Keratinocyte (primary cell): ENCODE data around the gene AIFM3. TPM values are rescaled to one million over a fixed set of nuclear protein-coding genes. Genes with fewer than 3 reads are reported as not detected.

Experiments used
- DNase-seq: peaks from one replicate; pipeline ENCODE4 v3.0.0-alpha.2; 2011; ENCODE audit warnings: low read depth, missing footprints, low spot score
- FAIRE-seq: peaks from 2 replicates; lab custom pipeline; 2011; peaks lifted over from hg19 to GRCh38; lab: Jason Lieb, UNC
- H2AFZ ChIP-seq: 2 replicates; pipeline ENCODE4 v1.6.0; 2012; ENCODE audit warnings: low read length, control low read depth, inconsistent platforms; ENCODE audit not compliant: control insufficient read depth
- H3K27ac ChIP-seq: 2 replicates; pipeline ENCODE4 v1.5.1; 2011; ENCODE audit warnings: low read length; ENCODE audit not compliant: control insufficient read depth, insufficient read depth
- H3K27me3 ChIP-seq: 3 replicates; pipeline ENCODE4 v1.6.0; 2011; ENCODE audit warnings: low read length; ENCODE audit not compliant: control insufficient read depth, insufficient read depth; ENCODE audit errors: extremely low read depth
- H3K36me3 ChIP-seq, 2 experiments: 2 replicates in 1 of 2; 3 replicates in 1 of 2; pipeline ENCODE4 v1.5.1; 2011; ENCODE audit warnings: low read length in 2 of 2, mild to moderate bottlenecking in 1 of 2; ENCODE audit not compliant: control insufficient read depth in 2 of 2, insufficient read depth in 2 of 2; ENCODE audit errors: extremely low read depth in 1 of 2
- H3K4me1 ChIP-seq: 3 replicates; pipeline ENCODE4 v1.5.1; 2011; ENCODE audit warnings: low read length; ENCODE audit not compliant: control insufficient read depth, insufficient read depth; ENCODE audit errors: extremely low read depth
- H3K4me2 ChIP-seq: 3 replicates; pipeline ENCODE4 v1.6.0; 2011; ENCODE audit warnings: low read depth, low read length; ENCODE audit not compliant: control insufficient read depth, insufficient read depth; ENCODE audit errors: extremely low read depth
- H3K4me3 ChIP-seq, 3 experiments: fragments of 200-600 bp in 1 of 3; sonication (generic) in 1 of 3; 2 replicates in 2 of 3; 3 replicates in 1 of 3; pipeline ENCODE4 v1.5.1; 2011 to 2016; ENCODE audit warnings: low read length in 3 of 3, mild to moderate bottlenecking in 3 of 3, control low read depth in 2 of 3, inconsistent platforms in 1 of 3, low read depth in 1 of 3, mixed read lengths in 1 of 3, mixed run types in 1 of 3, moderate library complexity in 1 of 3; ENCODE audit not compliant: control insufficient read depth in 2 of 3, insufficient read depth in 2 of 3; ENCODE audit errors: extremely low read depth in 1 of 3
- H3K79me2 ChIP-seq: 2 replicates; pipeline ENCODE4 v1.6.0; 2012; ENCODE audit warnings: low read length; ENCODE audit not compliant: control insufficient read depth, insufficient read depth
- H3K9ac ChIP-seq: 3 replicates; pipeline ENCODE4 v1.6.0; 2011; ENCODE audit warnings: low read length; ENCODE audit not compliant: control insufficient read depth, insufficient read depth; ENCODE audit errors: extremely low read depth
- H3K9me1 ChIP-seq: 3 replicates; pipeline ENCODE4 v1.6.0; 2011; ENCODE audit warnings: low read length; ENCODE audit not compliant: control insufficient read depth, insufficient read depth; ENCODE audit errors: extremely low read depth
- H3K9me3 ChIP-seq: 2 replicates; pipeline ENCODE4 v1.5.1; 2012; ENCODE audit warnings: low read depth, low read length; ENCODE audit not compliant: control insufficient read depth
- H4K20me1 ChIP-seq: 3 replicates; pipeline ENCODE4 v1.6.0; 2011; ENCODE audit warnings: low read length; ENCODE audit not compliant: control insufficient read depth, insufficient read depth; ENCODE audit errors: extremely low read depth
- CTCF ChIP-seq, 3 experiments: IDR thresholded peaks in 1 of 3; conservative IDR thresholded peaks in 1 of 3; optimal IDR thresholded peaks in 1 of 3; 2 replicates in 2 of 3; 3 replicates in 1 of 3; pipeline versions ENCODE3 to v1.5.1; 2011; ENCODE audit warnings: low read length in 3 of 3, mild to moderate bottlenecking in 3 of 3, moderate library complexity in 2 of 3, control low read depth in 1 of 3, inconsistent platforms in 1 of 3; ENCODE audit not compliant: insufficient read depth in 2 of 3; ENCODE audit errors: extremely low read depth in 1 of 3
- EZH2 ChIP-seq: IDR thresholded peaks from one replicate; pipeline ENCODE4 v1.6.1; 2012; ENCODE audit warnings: inconsistent platforms, mild to moderate bottlenecking, low read length, moderate library complexity
- dilution Hi-C: fragments of 300-500 bp; cut with MboI; formaldehyde crosslinking; loops from one replicate; pipeline ENCODE4 v1.7.0; 2020; ENCODE audit warnings: low sequenced_read_pairs; ENCODE audit not compliant: extremely low pct_ligation_motif_present
- polyA plus RNA-seq, 5 experiments: library from polyadenylated mRNA; depleted of rRNA in 3 of 5; stranded (reverse) in 3 of 5; stranded (forward) in 1 of 5; unstranded in 1 of 5; fragments of >200 nt; gene quantifications; 1 replicate in 1 of 5; 2 replicates in 3 of 5; 3 replicates in 1 of 5; pipeline versions ENCODE4 v1.2.1 to v1.2.3, GENCODE V29; 2011 to 2012; ENCODE audit warnings: missing spikeins in 2 of 5, low read depth in 1 of 5, low replicate concordance in 1 of 5

AIFM3 gene
- polyA plus RNA-seq, 1 donor (not counting 4 experiments of a cell fraction or from before 2014, with no cell fraction given), result 0.59 TPM

DNA sequence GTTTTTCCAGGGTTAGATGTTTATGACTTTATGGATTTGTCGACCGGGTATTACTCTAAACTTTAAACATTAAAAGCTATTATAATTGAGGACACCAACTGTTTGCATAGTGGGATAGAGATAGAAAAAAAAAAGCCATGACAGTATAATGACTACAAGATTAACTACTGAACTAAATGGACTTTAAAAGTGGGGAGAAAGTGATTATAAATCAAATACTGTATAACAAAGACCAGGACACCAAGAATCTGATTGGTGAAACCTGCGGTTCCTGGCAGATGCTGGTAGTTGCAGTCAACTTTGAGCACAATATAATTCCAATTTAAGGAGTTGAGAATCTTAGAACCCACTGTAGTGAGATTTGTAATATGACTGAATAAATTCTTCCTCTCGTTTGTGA lies 47.3 kb upstream of the AIFM3 start:
- Histone ChIP-seq H3K4me3 (peak overlapping the region; percentile 98 to 99 (median 98)), H3K9me3 (no peaks in the 10 kb centered on the region), H4K20me1 (peaks cover 29% of the 10 kb centered on the region), H2AFZ (no peak overlapping the region), H3K27me3 (no peaks in the 10 kb centered on the region), H3K9me1 (no peaks in the 10 kb centered on the region), H3K9ac (peak overlapping the region; percentile 94), H3K27ac (peak overlapping the region; percentile 71), H3K79me2 (peaks cover 74% of the 10 kb centered on the region), H3K4me1 (peaks cover 23% of the 10 kb centered on the region), H3K36me3 (peaks cover 0 to 5% of the 10 kb centered on the region in 2 experiments), H3K4me2 (peak overlapping the region; percentile 95)
- TF ChIP-seq CTCF (optimal IDR thresholded peaks at IDR 0.05 in 1 of 3, IDR thresholded peaks at IDR 0.05 in 1 of 3, conservative IDR thresholded peaks at IDR 0.05 in 1 of 3; ENCODE audit: extremely low read depth in 1 of 3, insufficient read depth in 2 of 3, low read length in 3 of 3), result no peak
- no peak for TF ChIP-seq EZH2
- FAIRE-seq (no peak), DNase-seq (no peak)
- dilution Hi-C loops, result no loop called here

- Histone ChIP-seq H3K27me3 (no peaks in the 10 kb centered on the region), H3K27ac (peak overlapping the region; percentile 71), H3K9me1 (no peaks in the 10 kb centered on the region), H3K79me2 (peaks cover 86% of the 10 kb centered on the region), H3K36me3 (peaks cover under 1 to 5% of the 10 kb centered on the region in 2 experiments), H4K20me1 (peaks cover 31% of the 10 kb centered on the region), H3K4me3 (peak overlapping the region; percentile 98 to 99 (median 98)), H2AFZ (no peak overlapping the region), H3K9ac (peak overlapping the region; percentile 94), H3K4me2 (peak overlapping the region; percentile 95), H3K9me3 (no peaks in the 10 kb centered on the region), H3K4me1 (peaks cover 20% of the 10 kb centered on the region)
- DNase-seq, result no peak
- TF ChIP-seq CTCF (optimal IDR thresholded peaks at IDR 0.05 in 1 of 3, IDR thresholded peaks at IDR 0.05 in 1 of 3, conservative IDR thresholded peaks at IDR 0.05 in 1 of 3; ENCODE audit: extremely low read depth in 1 of 3, insufficient read depth in 2 of 3, low read length in 3 of 3) (no peak), EZH2 (no peak)
- dilution Hi-C loops, result no loop called here
- no peak for FAIRE-seq
Observed at GRCh38 chr22:20920881-20921203, 46.2 kb upstream of the AIFM3 start.
